Left lung (tissue), 10 donors: ENCODE measurements around the gene TWSG1. TPM values are rescaled to one million over a fixed set of nuclear protein-coding genes. Genes with fewer than 3 reads are reported as not detected.
"Not testable (repeated sequence)": the region's sequence is repeated elsewhere in the genome, so short reads cannot be mapped to it uniquely, and the experiment has no call there.

Experiments used
- ATAC-seq: fragments of 200-7000 bp; cut with Tn5 transposase; one replicate; pipeline ENCODE4 v1.9.1; 2020; ENCODE audit warnings: moderate library complexity
- DNase-seq, 4 donors: peaks; one replicate each; pipeline ENCODE4 v3.0.0-alpha.2; 2013 to 2020
- H3K27ac ChIP-seq, 2 donors: fragments of 200-600 bp; sonication (generic) in 1 of 2; one replicate each; pipeline versions ENCODE4 v1.5.0 to v1.8.0; 2020 to 2021
- H3K27me3 ChIP-seq, 2 donors: fragments of 200-600 bp; sonication (generic) in 1 of 2; one replicate each; pipeline versions ENCODE4 v1.5.0 to v1.8.0; 2020 to 2021
- H3K36me3 ChIP-seq, 2 donors: fragments of 200-600 bp; sonication (generic) in 1 of 2; one replicate each; pipeline versions ENCODE4 v1.5.0 to v1.8.0; 2020 to 2021
- H3K4me1 ChIP-seq, 2 donors: fragments of 200-600 bp; one replicate each; pipeline ENCODE4 v1.8.0; 2021
- H3K4me3 ChIP-seq, 2 donors: fragments of 200-600 bp; sonication (generic) in 1 of 2; one replicate each; pipeline versions ENCODE4 v1.5.0 to v1.8.0; 2020 to 2021; ENCODE audit warnings: mild to moderate bottlenecking in 1 of 2
- H3K9me3 ChIP-seq, 2 donors: fragments of 200-600 bp; sonication (generic) in 1 of 2; one replicate each; pipeline versions ENCODE4 v1.5.0 to v1.8.0; 2020 to 2021
- CTCF ChIP-seq, 2 donors: fragments of 200-600 bp; sonication (generic) in 1 of 2; IDR thresholded peaks; one replicate each; pipeline versions ENCODE4 v1.5.0 to v1.8.0; 2021; ENCODE audit warnings: antibody characterized with exemption in 2 of 2
- intact Hi-C, 2 donors: fragments of 100-400 bp; cut with DNase I; formaldehyde crosslinking; loops; one replicate each; pipeline versions ENCODE4 v1.11.2 to v1.14.2; 2022
- polyA plus RNA-seq, 6 donors: library from polyadenylated mRNA; unstranded; fragments of 120-200 nt; gene quantifications; one replicate each; pipeline ENCODE4 v1.2.1, GENCODE V29; 2013; ENCODE audit not compliant: insufficient read length in 6 of 6
- total RNA-seq, 2 donors: library from RNA; stranded (reverse); fragmentation: NEBNext Ultra II Directional; extraction: Animal tissue kit (Norgen Biotek cat#: 25700); gene quantifications; one replicate each; pipeline ENCODE4 v1.2.1, GENCODE V29; 2021
- donor health status: DM: no; HTN: yes; CAD: no.
- donor health status: DM: no; HTN: no; CAD: no.

The TWSG1 gene
- total and polyA plus RNA-seq, 8 donors = 32.2 to 78.9 (median 71.0) TPM

GRCh38 chr18:9449600-9450414 is 115.2 kb downstream of the TWSG1 start:
- Histone ChIP-seq H3K27ac (no peak overlapping the region), H3K4me1 (no peaks in the 10 kb centered on the region), H3K9me3 (peaks cover 0 to 3% of the 10 kb centered on the region in 2 donors), H3K4me3 (no peak overlapping the region), H3K27me3 (no peaks in the 10 kb centered on the region), H3K36me3 (no peaks in the 10 kb centered on the region)
- intact Hi-C loops = no loop called here
- DNase-seq = no peak
- TF ChIP-seq CTCF (IDR thresholded peaks at IDR 0.05) = no peak
- ATAC-seq = no peak

DNA sequence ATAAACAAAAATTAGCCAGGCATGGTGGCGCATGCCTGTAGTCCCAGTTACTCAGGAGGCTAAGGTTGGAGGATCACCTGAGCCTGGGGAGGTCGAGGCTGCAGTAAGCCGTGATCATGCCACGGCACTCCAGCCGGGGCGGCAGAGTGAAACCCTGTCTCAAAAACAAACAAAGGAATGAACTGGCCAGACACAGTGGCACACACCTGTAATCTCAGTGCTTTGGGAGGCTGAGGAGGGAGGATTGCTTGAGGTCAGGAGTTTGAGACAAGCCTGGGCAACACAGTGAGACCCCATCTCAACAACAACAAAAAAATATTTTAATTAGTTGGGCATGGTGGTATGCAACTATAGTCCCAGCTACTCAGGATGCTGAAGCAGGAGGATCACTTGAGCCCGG is 116.3 kb downstream of the TWSG1 start:
- H3K36me3 ChIP-seq, intact Hi-C loops, H3K9me3 ChIP-seq, H3K4me3 ChIP-seq, ATAC-seq, DNase-seq, H3K4me1 ChIP-seq, H3K27ac ChIP-seq, H3K27me3 ChIP-seq: not testable (repeated sequence)

Other genes with a start within 250 kb of the TWSG1 start
- gene NDUFV2, start 232.1 kb upstream of the TWSG1 start, total RNA-seq = 100 to 1,000 TPM; 108 to 138 TPM
- gene NDUFV2, start 232.1 kb upstream of the TWSG1 start, polyA plus RNA-seq = 100 to 1,000 TPM in 1 of 6 donors, 10 to 100 TPM in 5; 69.1 to 109 (median 90.3) TPM
- 10 to 100 TPM; 47.6 to 64.3 TPM for gene ANKRD12, start 198.0 kb upstream of the TWSG1 start, total RNA-seq
- 10 to 100 TPM; 20.0 to 34.2 (median 30.9) TPM for gene ANKRD12, start 198.0 kb upstream of the TWSG1 start, polyA plus RNA-seq
- 10 to 100 TPM; 46.8 to 48.7 TPM for gene RALBP1, start 140.7 kb downstream of the TWSG1 start, total RNA-seq
- gene RALBP1, start 140.7 kb downstream of the TWSG1 start, polyA plus RNA-seq = 10 to 100 TPM; 46.5 to 53.0 (median 50.3) TPM